ENCODE data around the gene CLMP. TPM values are rescaled to one million over a fixed set of nuclear protein-coding genes. Genes with fewer than 3 reads are reported as not detected.

The CLMP gene
- total and polyA plus RNA-seq, 9 of the 15 experiments (the other 6 are each of a cell fraction or from before 2014, with no cell fraction given), result 0.02 to 0.15 (median 0.03) TPM; not detected in 6

DNA sequence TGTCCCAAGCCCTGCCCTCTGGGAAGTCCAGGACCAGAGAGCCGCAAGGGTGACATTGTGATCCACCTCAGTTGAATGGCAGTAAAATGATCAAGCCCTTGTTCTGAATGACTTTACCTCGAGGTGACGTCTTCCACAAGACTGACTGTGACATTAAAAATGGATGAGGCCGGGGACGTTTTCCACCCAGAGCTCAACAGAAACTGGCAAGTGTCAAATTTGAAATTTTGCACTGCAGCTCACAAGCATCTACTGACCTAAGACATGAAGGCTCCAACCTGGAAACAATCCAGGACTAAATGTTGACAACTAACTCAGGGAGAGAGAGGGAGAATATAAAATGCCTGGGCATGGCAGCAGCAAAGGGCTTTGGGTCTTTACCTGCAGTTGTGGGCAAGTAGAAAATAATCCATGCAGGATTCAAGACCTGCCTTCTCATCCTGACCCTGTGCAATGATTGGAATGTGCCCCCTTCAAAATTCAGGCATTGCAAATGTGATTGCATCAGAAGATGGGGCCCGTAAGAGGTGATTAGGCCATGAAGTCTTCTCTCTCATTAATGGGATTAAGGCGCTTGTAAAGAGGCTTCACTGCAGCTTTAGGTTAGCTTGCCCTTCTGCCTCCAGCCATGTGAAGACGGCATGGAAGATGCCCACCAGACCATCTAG is 33.6 kb upstream of the CLMP start:
- ChIA-PET CTCF (ENCODE audit: low intra/inter-chr PET ratio) (no interaction called here), POLR2A (interaction anchor here (0.5 kb wide), 1 partner anchor 321 kb away, joined by 3 read pairs; no protein-coding TSS in a partner anchor)
- WGBS (ENCODE audit: insufficient coverage, low coverage, missing lambda C conversion rate), result under 1% methylated on average over 8 of the region's 8 CpGs
- intact Hi-C loops (cut with micrococcal nuclease) (no loop called here), in situ Hi-C loops (cut with MboI) (no loop called here)
- FAIRE-seq (no peak), DNase-seq (ENCODE audit: extremely low read depth in 1 of 4, low spot score in 3 of 4) (no peak), ATAC-seq (no peak)
- Histone ChIP-seq H3K27me3 (ENCODE audit: control insufficient read depth in 2 of 2, insufficient read depth in 2 of 2, low read length in 2 of 2) (peaks cover 2 to 13% of the 10 kb centered on the region in 2 experiments; a peak in 3 of 5 replicates), H2AFZ (ENCODE audit: low read depth, low read length) (no peak overlapping the region), H3K9ac (ENCODE audit: insufficient read depth in 1 of 2, low read depth in 2 of 2, low read length in 2 of 2) (no peak overlapping the region), H3K36me3 (ENCODE audit: control insufficient read depth, insufficient read depth, low read length) (no peaks in the 10 kb centered on the region), H3K4me3 (no peak overlapping the region), H3K4me2 (ENCODE audit: insufficient read depth, low read length) (no peak overlapping the region), H3K27ac (ENCODE audit: extremely low read depth, low read depth, low read length) (no peak overlapping the region), H3K9me3 (replicated peaks; ENCODE audit: control insufficient read depth, insufficient read depth, low read depth, low read length) (no peaks in the 10 kb centered on the region), H3K9me1 (ENCODE audit: control insufficient read depth, insufficient read depth, low read length) (no peaks in the 10 kb centered on the region), H4K20me1 (replicated peaks; ENCODE audit: control insufficient read depth, insufficient read depth, low read length) (no peaks in the 10 kb centered on the region), H3K79me2 (ENCODE audit: control insufficient read depth, insufficient read depth, low read length) (no peaks in the 10 kb centered on the region), H3K4me1 (replicated peaks in 1 of 2; ENCODE audit: control insufficient read depth in 2 of 2, insufficient read depth in 2 of 2, low read length in 2 of 2) (no peaks in the 10 kb centered on the region)
- TF ChIP-seq ZNF584 (CRISPR knock-in tag; IDR thresholded peaks at IDR 0.05; ENCODE audit: low read depth), result no peak
- TF ChIP-seq SAP30 (IDR thresholded peaks at IDR 0.05; ENCODE audit: borderline replicate concordance, insufficient read depth, low read depth, low read length, poor library complexity, severe bottlenecking), result no peak
- TF ChIP-seq L3MBTL2 (IDR thresholded peaks at IDR 0.05), result no peak
- TF ChIP-seq NFE2L1 (tag; IDR thresholded peaks at IDR 0.05; ENCODE audit: borderline replicate concordance, low read depth), result no peak
- TF ChIP-seq, protein P1, sequence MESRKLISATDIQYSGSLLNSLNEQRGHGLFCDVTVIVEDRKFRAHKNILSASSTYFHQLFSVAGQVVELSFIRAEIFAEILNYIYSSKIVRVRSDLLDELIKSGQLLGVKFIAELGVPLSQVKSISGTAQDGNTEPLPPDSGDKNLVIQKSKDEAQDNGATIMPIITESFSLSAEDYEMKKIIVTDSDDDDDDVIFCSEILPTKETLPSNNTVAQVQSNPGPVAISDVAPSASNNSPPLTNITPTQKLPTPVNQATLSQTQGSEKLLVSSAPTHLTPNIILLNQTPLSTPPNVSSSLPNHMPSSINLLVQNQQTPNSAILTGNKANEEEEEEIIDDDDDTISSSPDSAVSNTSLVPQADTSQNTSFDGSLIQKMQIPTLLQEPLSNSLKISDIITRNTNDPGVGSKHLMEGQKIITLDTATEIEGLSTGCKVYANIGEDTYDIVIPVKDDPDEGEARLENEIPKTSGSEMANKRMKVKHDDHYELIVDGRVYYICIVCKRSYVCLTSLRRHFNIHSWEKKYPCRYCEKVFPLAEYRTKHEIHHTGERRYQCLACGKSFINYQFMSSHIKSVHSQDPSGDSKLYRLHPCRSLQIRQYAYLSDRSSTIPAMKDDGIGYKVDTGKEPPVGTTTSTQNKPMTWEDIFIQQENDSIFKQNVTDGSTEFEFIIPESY (CRISPR knock-in tag; IDR thresholded peaks at IDR 0.05), result no peak
- no peak for TF ChIP-seq ZNF785 (CRISPR knock-in tag; IDR thresholded peaks at IDR 0.05)
- no peak for TF ChIP-seq BRD4 (IDR thresholded peaks at IDR 0.05)
- TF ChIP-seq ZNF445 (CRISPR knock-in tag; IDR thresholded peaks at IDR 0.05; ENCODE audit: low read depth), result no peak
- TF ChIP-seq FOXK1 (CRISPR knock-in tag; IDR thresholded peaks at IDR 0.05; ENCODE audit: borderline replicate concordance), result no peak
- no peak for TF ChIP-seq NR1H2 (CRISPR knock-in tag; IDR thresholded peaks at IDR 0.05)
- no peak for TF ChIP-seq RNF2 (IDR thresholded peaks at IDR 0.05)
- no peak for TF ChIP-seq TCF7L2 (IDR thresholded peaks at IDR 0.05; ENCODE audit: low read depth, low read length)
- no peak for TF ChIP-seq KDM1A (IDR thresholded peaks at IDR 0.05)
- TF ChIP-seq ATF7 (IDR thresholded peaks at IDR 0.05), result no peak
- no peak for TF ChIP-seq ESRRB (CRISPR knock-in tag; IDR thresholded peaks at IDR 0.05; ENCODE audit: borderline replicate concordance)
- no peak for TF ChIP-seq HEY1 (CRISPR knock-in tag; IDR thresholded peaks at IDR 0.05; ENCODE audit: borderline replicate concordance)
- BruUV-seq (replicated peaks), result no TSS peak

All from K562 (cell line).